Sciatic nerve (tissue), 2 donors: ENCODE data around the gene MSLN. TPM values are rescaled to one million over a fixed set of nuclear protein-coding genes. Genes with fewer than 3 reads are reported as not detected.
"Not testable (repeated sequence)": the region's sequence is repeated elsewhere in the genome, so short reads cannot be mapped to it uniquely, and the experiment has no call there.

Experiments used
- ATAC-seq: fragments of 200-7000 bp; cut with Tn5 transposase; one replicate; pipeline ENCODE4 v1.9.1; 2020; ENCODE audit warnings: mild to moderate bottlenecking, moderate library complexity
- DNase-seq: peaks from one replicate; pipeline ENCODE4 v3.0.0-alpha.2; 2020; ENCODE audit warnings: low spot score
- intact Hi-C: fragments of 100-400 bp; cut with DNase I; formaldehyde crosslinking; loops from one replicate; pipeline ENCODE4 v1.14.2; 2022
- total RNA-seq: library from RNA; stranded (reverse); fragmentation: NEBNext Ultra II Directional; extraction: Animal tissue kit (Norgen Biotek cat#: 25700); gene quantifications from one replicate; pipeline ENCODE4 v1.2.1, GENCODE V29; 2021
- donor health status: DM: no; HTN: no; CAD: no.
- donor health status: DM: no; HTN: no; CAD: no.

MSLN gene
- total RNA-seq, 1 donor from 2014 or later, result 2.9 TPM

- intact Hi-C loops, result loop anchor here (5.0 kb wide), 1 partner anchor 42 kb away; the partner anchor contains the start of gene FBXL16
- no peak for DNase-seq
- peak; percentile 34 for ATAC-seq
These were observed 11.5 kb upstream of the MSLN start for GRCh38 chr16:749010-749409.

GRCh38 chr16:750485-750884, 10.0 kb upstream of the MSLN start:
- no peak for ATAC-seq
- intact Hi-C loops, result no loop called here
- DNase-seq, result no peak

- no peak for DNase-seq
- ATAC-seq, result peak; percentile 32
- intact Hi-C loops, result no loop called here
These were observed 9.2 kb upstream of the MSLN start for GRCh38 chr16:751152-752006.

GRCh38 chr16:752007-752312, 8.6 kb upstream of the MSLN start:
- DNase-seq (no peak), ATAC-seq (no peak)
- intact Hi-C loops, result no loop called here

- ATAC-seq, intact Hi-C loops, DNase-seq: not testable (repeated sequence)
These were observed 6.4 kb upstream of the MSLN start for GRCh38 chr16:754121-754607.

- intact Hi-C loops, result no loop called here
- ATAC-seq, result peak; percentile 41
- no peak for DNase-seq
These were observed 5.9 kb upstream of the MSLN start for GRCh38 chr16:754656-755055.

GRCh38 chr16:756428-756827, 4.1 kb upstream of the MSLN start:
- DNase-seq (no peak), ATAC-seq (no peak)
- intact Hi-C loops, result no loop called here

- DNase-seq (no peak), ATAC-seq (no peak)
- intact Hi-C loops, result no loop called here
These were observed 1.2 kb upstream of the MSLN start for GRCh38 chr16:759110-759910.

- no peak for DNase-seq
- ATAC-seq, result no peak
These were observed 469 bp upstream of the MSLN start for GRCh38 chr16:760065-760464.

GRCh38 chr16:761625-762513, 1.3 kb downstream of the MSLN start:
- no peak for ATAC-seq
- DNase-seq, result no peak
- intact Hi-C loops, result no loop called here

More at GRCh38 chr16:760065-760464, 469 bp upstream of the MSLN start:
- intact Hi-C loops, result no loop called here

- ATAC-seq (no peak), DNase-seq (no peak)
- intact Hi-C loops, result no loop called here
These were observed 2.2 kb downstream of the MSLN start for GRCh38 chr16:762595-763268.

- ATAC-seq (no peak), DNase-seq (no peak)
- intact Hi-C loops, result no loop called here
These were observed 3.0 kb downstream of the MSLN start for GRCh38 chr16:763369-764183.

- DNase-seq (no peak), ATAC-seq (no peak)
- intact Hi-C loops, result no loop called here
These were observed 3.7 kb downstream of the MSLN start for GRCh38 chr16:764184-764750.

GRCh38 chr16:764848-765487, 4.4 kb downstream of the MSLN start:
- DNase-seq, result no peak
- no peak for ATAC-seq
- intact Hi-C loops, result no loop called here

- DNase-seq (no peak), ATAC-seq (no peak)
- intact Hi-C loops, result no loop called here
These were observed 4.9 kb downstream of the MSLN start for GRCh38 chr16:765488-765865.

- intact Hi-C loops, result no loop called here
- DNase-seq (no peak), ATAC-seq (no peak)
These were observed 5.7 kb downstream of the MSLN start for GRCh38 chr16:766008-766819.
